ENCODE results near the gene PIK3C2G.

DNA sequence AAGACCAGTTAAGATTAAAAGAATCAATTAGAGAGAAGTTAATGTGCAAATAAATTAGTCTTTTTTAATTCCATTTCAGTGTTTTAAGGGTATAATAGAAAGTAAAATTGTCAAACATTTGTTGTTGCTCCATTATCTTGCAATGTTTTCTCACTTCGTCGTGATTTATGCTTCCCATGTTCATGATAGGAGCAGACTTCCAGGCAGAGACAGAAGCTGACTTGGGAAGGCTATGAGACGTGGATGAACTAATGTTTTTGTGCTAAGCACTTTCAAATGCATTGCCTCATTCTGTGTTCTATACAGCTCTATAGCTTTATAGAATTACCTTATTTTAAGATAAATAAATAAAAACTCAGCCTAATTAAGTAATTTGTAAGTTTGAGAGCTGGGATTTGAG, 226.2 kb downstream of the PIK3C2G start:
- TF ChIP-seq SUZ12 (IDR thresholded peaks at IDR 0.05): no peak
- TF ChIP-seq L3MBTL2 (conservative IDR thresholded peaks at IDR 0.05): no peak
- no peak for TF ChIP-seq FOXK2 (IDR thresholded peaks at IDR 0.05)
- no peak for TF ChIP-seq PKNOX1 (IDR thresholded peaks at IDR 0.05)
- TF ChIP-seq ELF4 (IDR thresholded peaks at IDR 0.05): no peak
- no peak for TF ChIP-seq BHLHE40 (IDR thresholded peaks at IDR 0.05; ENCODE audit: borderline replicate concordance)
- no peak for TF ChIP-seq FOXA1 (IDR thresholded peaks at IDR 0.05)

Data from HEK293T (cell line).